ENCODE measurements around the gene SRCAP. TPM values are rescaled to one million over a fixed set of nuclear protein-coding genes. Genes with fewer than 3 reads are reported as not detected.

SRCAP gene
- total RNA-seq, 1 donor from 2014 or later, result 18.1 TPM

DNA sequence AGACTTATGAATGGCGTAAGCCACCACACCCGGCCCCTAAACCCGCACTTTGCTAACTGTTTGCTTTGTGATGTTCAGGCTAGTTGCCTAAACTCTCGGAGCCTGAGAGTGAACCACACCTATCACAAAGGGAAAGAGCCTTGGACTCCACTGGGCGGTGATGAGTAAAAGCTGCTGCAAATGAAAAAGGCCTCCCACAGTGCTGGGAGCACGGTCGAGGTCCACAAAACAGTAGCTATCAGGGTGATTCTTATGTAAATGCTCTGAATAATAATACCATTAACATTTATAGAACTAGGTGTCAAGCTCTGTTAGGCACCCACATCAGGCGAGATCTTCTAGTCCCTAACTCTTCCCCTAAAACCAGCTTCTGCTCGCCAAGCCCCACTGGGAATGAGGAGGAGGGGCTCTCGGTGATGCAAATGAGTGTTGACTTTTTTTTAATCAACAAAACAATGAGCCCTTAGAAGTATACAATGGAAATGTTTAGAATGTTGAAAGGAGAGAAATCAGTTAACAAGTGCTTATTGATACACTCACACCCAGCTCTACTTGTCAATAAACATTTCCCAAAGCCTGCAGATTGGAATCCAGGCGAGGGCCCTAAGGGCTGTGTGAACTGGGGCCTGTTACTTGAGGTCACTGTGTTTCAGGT, 20.9 kb upstream of the SRCAP start:
- TF ChIP-seq, protein P1, sequence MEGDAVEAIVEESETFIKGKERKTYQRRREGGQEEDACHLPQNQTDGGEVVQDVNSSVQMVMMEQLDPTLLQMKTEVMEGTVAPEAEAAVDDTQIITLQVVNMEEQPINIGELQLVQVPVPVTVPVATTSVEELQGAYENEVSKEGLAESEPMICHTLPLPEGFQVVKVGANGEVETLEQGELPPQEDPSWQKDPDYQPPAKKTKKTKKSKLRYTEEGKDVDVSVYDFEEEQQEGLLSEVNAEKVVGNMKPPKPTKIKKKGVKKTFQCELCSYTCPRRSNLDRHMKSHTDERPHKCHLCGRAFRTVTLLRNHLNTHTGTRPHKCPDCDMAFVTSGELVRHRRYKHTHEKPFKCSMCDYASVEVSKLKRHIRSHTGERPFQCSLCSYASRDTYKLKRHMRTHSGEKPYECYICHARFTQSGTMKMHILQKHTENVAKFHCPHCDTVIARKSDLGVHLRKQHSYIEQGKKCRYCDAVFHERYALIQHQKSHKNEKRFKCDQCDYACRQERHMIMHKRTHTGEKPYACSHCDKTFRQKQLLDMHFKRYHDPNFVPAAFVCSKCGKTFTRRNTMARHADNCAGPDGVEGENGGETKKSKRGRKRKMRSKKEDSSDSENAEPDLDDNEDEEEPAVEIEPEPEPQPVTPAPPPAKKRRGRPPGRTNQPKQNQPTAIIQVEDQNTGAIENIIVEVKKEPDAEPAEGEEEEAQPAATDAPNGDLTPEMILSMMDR (IDR thresholded peaks at IDR 0.05; ENCODE audit: insufficient read depth, low read length, poor library complexity, severe bottlenecking), result no peak
- Histone ChIP-seq H3K4me3 (ENCODE audit: low read depth, low read length) (no peak overlapping the region), H3K27me3 (ENCODE audit: control insufficient read depth, insufficient read depth, low read length) (no peaks in the 10 kb centered on the region), H3K36me3 (ENCODE audit: control insufficient read depth, insufficient read depth, low read length) (no peaks in the 10 kb centered on the region)
- no peak for DNase-seq (ENCODE audit: low read depth)

DNA sequence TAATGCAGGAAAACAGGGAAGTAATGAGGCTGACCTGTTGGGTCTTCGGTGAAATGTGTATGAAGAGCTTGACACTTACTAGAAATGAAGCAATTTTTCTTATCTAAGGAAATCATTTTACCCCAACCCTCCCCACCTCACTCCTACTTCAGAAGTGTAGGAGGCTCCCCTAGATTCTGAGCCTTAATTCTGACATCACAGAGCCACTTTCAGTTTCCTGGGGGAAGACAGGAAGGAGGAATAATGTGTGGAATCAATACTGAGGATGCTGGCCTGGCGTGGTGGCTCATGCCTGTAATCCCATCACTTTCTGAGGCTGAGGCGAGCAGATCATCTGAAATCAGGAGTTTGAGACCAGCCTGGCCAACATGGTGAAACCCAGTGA, 20.4 kb upstream of the SRCAP start:
- no peaks in the 10 kb centered on the region for H3K27me3 ChIP-seq (ENCODE audit: control insufficient read depth, insufficient read depth, low read length)
- TF ChIP-seq, protein P1 (IDR thresholded peaks at IDR 0.05; ENCODE audit: insufficient read depth, low read length, poor library complexity, severe bottlenecking), result no peak
- H3K4me3 ChIP-seq (ENCODE audit: low read depth, low read length), result no peak overlapping the region
- no peak for DNase-seq (ENCODE audit: low read depth)
- no peaks in the 10 kb centered on the region for H3K36me3 ChIP-seq (ENCODE audit: control insufficient read depth, insufficient read depth, low read length)

DNA sequence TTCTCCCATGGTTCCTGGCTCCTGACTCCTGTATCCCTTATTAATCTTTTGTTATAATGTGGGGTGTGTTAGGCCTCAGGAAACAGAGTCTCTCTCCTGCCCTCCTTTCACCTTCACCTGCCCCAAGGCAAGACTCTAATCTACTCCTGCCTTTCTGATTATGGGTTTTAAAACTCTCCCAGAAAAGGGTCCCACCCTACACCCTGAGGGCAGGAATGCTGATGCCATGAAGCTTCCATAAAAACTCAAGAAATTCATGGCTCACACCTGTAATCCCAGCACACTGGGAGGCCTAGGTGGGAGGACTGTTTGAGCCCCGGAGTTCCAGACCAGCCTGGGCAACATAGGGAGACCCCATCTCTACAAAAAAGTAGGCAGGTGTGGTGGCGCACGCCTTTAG, 18.6 kb upstream of the SRCAP start:
- TF ChIP-seq, protein P1 (IDR thresholded peaks at IDR 0.05; ENCODE audit: insufficient read depth, low read length, poor library complexity, severe bottlenecking), result no peak
- Histone ChIP-seq H3K27me3 (ENCODE audit: control insufficient read depth, insufficient read depth, low read length) (no peaks in the 10 kb centered on the region), H3K36me3 (ENCODE audit: control insufficient read depth, insufficient read depth, low read length) (no peaks in the 10 kb centered on the region), H3K4me3 (ENCODE audit: low read depth, low read length) (no peak overlapping the region)
- no peak for DNase-seq (ENCODE audit: low read depth)

DNA sequence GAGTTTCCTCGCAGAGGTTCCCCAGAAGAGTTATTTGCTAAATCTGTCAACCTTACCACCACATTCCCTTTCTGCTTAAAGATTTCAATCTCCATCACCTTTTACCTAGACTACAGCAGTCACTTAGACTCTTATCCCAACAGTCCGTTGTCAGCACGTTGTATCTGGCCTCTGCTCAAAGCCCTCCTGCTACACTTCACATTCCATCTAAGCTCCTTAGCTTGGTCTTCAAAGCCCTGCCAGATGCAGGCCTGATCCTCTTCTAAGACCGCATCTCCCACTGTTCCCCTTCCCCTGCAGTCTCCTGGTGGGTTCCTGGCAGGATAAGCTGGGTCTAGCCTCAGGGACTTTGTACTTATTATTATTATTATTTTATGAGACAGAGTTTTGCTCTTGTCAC, 10.3 kb upstream of the SRCAP start:
- DNase-seq (ENCODE audit: low read depth), result no peak
- TF ChIP-seq, protein P1 (IDR thresholded peaks at IDR 0.05; ENCODE audit: insufficient read depth, low read length, poor library complexity, severe bottlenecking), result no peak

DNA sequence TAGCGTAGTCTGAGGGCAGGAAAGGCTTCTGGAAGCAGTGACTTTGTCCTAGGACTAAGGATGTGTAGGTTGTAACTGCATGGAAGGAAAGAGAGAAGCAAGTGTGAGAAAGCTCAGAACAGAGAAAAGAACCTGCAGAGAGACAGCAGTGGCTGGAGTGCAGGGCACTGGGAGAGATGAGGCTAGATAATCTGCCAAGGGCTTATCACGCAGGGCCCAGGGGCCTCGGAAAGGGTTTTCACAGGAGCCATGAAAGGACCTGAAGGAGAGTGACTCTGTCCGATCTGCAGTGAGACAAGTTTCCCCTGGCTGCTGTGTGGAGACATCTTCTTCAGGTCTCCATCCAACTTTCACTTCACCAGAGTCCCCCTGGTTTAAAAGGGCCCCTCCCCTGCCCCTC, 7.1 kb upstream of the SRCAP start:
- TF ChIP-seq, protein P1 (IDR thresholded peaks at IDR 0.05; ENCODE audit: insufficient read depth, low read length, poor library complexity, severe bottlenecking), result no peak
- DNase-seq (ENCODE audit: low read depth), result no peak
- H3K4me3 ChIP-seq (ENCODE audit: low read depth, low read length), result no peak overlapping the region
- H3K36me3 ChIP-seq (ENCODE audit: control insufficient read depth, insufficient read depth, low read length), result no peaks in the 10 kb centered on the region
- H3K27me3 ChIP-seq (ENCODE audit: control insufficient read depth, insufficient read depth, low read length), result no peaks in the 10 kb centered on the region

More for the DNA sequence above, 10.3 kb upstream of the SRCAP start:
- Histone ChIP-seq H3K36me3 (ENCODE audit: control insufficient read depth, insufficient read depth, low read length) (no peaks in the 10 kb centered on the region), H3K27me3 (ENCODE audit: control insufficient read depth, insufficient read depth, low read length) (no peaks in the 10 kb centered on the region), H3K4me3 (ENCODE audit: low read depth, low read length) (no peak overlapping the region)
